GM18868 (cell line): ENCODE measurements around the gene ZFP36L2.

Experiments
- ATAC-seq: cut with Tn5 transposase; IDR thresholded peaks from one replicate; pipeline ENCODE4 v1.9.1; 2021; ENCODE audit warnings: mild to moderate bottlenecking, moderate library complexity; ENCODE audit not compliant: unreplicated experiment

Gene ZFP36L2

DNA sequence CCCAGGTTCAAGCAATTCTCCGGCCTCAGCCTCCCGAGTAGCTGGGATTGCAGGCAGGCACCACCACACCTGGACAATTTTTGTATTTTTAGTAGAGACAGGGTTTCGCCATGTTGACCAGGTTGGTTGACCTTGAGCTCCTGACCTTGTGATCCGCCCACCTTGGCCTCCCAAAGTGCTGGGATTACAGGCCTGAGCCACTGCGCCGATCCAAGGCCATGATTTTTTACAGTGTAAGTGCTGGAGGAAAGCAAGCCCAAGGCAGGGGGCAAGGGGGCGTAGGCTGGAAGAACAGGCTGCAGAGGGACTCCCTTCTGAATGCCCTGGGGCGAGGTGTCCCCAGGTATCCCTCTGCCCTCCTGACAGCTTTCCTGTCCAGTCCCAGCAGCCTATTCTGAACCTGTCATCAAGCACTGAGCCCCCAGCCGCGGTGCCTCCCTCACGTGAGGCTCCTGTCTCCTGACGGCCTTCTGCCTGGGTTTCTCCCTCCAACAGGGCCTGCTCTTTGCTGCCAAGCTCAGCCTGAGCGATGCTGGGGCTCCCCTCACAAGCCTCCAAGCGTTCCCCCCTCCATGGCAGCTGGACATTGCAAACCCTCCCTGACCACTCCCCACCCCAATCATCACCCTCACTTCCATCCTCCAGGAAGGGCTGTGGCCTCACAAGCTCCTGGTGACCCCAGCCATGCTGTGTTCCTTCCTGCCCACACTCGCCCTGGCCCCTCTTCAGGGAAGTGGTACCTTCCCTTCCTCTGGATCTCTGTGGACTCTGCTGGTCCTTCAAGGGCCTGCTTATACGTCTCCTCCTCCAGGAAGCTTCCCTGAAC is 37.6 kb downstream of the ZFP36L2 start:
- ATAC-seq: no peak

DNA sequence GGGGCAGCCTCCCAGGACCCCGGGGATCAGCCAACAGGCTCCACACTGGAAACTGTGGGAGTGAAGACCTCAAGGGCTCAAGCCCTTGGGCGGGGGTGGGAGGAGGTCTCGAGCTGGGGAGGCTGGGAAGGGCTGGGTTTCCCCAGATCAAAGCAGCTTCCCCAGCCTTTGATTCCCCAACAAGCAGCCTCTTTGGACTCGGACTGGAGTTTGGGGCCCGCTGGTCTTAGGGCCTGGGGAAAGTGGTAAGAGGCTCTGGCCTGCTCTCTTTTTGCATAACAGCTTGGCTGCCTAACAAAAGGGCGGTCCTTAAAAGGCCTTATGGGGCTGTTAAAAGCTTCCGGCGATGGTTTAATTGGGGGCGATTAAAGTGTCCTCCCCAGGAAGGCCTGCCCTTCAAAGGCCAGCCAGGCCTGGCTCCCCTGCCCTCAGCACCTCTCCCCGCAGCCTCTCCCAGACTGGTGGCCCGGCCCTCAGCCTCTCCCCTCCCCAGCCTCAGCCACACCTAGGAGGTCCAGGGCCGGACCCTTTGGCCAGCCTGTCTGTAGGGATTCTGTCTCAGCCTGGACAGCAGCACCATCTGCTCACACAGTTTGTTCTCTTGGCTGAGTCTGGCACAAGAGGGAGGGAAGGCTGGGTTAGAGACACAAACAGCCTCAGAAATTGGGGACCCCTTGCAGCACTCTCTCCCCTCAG is 39.6 kb downstream of the ZFP36L2 start:
- ATAC-seq: no peak

DNA sequence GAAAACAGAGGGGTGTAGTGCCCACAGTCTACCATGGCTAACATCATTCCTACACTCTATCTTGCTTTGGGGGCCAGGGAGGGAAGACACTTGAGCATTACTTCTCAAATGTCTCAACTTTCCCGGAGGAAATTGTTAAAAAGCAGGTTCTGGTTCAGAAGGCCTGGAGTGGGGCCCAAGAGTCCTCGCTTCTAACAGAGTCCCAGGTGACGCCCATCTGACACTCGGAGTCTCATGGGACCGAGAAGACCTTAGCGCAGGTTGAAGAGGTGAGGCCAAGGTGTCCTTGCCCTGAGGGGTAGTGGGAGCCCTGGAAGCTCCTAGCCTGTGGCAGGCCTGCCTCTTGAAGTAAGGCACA is 40.1 kb downstream of the ZFP36L2 start:
- ATAC-seq: no peak

DNA sequence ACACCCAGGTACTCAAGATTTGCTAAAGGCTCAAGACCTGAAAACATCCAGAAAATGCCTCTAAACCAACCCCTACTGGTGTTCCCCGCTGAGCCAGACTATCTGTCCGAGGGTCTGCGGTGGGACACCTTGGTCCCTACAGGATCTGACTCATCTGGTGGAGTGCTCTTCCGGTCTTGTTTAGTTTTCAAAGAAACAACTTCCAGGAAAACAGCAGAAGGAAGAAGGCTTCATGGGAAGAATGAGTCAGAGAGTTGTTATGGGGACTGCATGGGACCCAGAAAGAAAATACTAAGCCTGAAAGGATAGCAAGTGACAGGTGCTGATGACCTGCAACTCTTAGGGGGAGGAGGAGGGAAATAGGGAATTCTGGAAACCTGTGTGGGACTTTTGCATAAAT is 41.3 kb downstream of the ZFP36L2 start:
- no peak for ATAC-seq

DNA sequence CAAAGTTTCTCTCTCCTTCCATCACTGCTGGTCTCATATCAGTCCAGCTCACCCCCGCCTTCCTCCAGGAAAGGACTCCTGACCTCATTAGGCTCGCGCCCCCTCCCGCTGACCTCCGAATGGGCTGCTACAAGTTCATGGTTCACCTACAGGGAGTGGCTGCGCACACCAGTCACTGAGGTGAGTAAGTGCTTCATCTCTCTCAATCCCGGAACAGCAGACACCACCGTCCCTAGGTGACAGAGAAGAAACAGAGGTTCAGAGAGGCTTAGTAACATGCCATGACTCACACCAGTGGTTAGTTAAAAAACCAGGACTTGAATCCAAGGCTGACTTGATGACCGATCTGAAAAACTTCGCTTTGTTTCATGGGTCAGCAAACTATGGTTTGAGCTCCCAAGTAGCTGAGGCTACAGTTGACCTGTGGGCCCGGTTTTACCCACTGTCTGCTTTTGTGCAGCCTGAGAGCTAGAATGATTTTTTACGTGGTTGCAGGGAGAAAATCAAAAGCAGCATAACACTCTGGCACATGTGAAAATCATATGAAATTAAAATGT is 42.0 kb downstream of the ZFP36L2 start:
- ATAC-seq: no peak

DNA sequence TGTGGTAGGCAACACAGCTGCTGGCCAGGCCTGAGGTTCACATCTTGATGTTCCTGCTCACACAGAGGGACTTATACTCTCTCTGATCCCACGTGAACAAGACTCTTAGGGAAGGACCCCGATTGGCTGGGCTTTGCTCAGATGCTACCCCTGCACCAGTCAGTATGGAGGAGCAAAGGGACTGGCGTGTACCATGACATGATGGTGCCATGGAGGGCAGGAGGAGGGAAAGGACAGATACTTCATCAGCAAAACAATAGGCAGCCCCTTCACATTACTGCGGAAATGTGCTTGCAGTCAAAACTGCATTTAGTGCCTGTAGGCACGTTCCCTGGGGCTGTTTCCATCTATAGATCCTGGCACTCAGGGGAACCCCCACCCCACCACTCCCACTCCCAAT is 42.7 kb downstream of the ZFP36L2 start:
- no peak for ATAC-seq

DNA sequence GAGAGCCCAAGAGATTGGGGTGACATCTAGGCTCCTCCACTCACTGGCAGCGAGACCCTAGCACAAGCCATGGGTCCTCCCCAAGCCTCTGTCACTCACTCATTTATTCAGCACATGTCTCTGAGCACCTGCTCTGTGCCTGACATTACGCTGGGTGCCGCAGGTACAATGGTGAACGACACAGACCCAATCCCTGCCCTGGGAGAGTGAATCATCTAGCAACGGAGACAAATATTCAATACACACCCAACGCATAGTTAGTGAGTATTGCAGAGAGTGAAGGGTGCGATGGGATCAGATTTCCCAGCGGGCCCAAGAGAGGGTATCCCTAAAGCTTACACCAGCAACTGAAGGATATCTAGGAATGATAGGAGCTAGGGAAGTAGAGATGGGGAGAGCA is 45.5 kb downstream of the ZFP36L2 start:
- no peak for ATAC-seq

DNA sequence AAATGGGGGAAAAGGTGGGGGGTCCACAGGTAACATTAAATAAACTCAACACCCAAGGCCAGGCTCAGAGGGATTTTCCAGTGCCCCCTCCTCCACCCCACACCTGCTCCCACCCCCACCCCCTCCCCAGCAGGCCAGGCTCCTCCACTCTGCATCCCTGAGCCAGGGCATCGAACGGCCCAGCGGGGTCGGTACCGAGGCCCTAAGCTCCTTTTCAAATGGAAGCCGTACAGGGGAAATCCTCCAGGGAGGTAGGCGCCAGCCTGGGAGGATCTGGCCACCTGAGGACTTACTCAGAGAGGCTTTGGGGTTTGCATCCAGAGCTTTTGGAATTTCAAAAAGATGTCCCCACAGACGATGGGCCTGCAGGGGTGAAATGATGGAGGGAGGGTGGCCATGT is 46.5 kb downstream of the ZFP36L2 start:
- ATAC-seq: no peak

DNA sequence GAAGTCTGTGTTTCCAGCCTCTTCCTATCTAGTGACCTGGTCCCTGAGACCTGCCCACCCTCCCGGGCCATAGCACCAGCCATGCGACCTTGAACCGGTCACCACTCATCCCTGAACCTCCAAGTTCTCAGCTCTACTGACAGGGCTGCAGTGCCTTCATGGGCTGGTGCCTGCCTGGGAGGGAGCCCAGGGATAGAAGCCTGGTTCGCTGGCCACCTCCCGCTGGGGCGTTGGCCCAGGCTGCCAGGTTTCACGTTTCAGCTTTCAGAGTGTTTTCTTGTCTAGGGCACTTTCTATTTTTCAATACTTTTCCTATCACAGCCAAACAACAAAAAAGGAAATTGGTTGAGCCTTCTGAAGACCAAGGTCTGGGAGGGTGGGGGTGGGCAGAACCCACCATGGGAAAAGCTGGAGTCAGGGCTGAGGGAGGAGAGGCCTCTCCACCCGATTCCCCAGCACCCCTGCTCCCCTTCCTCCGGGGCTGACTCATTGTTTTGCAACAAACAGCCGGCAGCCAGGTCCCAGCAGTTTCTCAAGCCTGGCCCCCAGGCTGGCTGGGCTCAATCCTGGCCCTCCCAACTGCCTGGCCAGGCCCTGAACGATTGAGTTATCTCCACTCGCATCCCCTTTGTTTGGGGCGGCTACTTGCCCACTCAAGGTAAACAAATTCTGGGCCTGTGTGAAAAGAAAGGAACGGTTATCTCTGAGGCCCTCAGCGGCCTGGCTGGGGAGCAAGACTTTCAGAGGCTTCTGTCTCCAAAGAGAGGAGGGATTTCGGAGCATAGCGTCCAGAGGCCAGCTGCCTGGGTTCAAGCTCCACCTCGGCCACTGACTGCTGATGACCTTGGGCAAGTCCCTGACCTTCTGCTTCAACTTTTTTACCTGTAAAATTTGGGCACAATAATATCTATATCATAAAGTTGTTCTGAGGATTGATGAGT is 47.5 kb downstream of the ZFP36L2 start:
- no peak for ATAC-seq

DNA sequence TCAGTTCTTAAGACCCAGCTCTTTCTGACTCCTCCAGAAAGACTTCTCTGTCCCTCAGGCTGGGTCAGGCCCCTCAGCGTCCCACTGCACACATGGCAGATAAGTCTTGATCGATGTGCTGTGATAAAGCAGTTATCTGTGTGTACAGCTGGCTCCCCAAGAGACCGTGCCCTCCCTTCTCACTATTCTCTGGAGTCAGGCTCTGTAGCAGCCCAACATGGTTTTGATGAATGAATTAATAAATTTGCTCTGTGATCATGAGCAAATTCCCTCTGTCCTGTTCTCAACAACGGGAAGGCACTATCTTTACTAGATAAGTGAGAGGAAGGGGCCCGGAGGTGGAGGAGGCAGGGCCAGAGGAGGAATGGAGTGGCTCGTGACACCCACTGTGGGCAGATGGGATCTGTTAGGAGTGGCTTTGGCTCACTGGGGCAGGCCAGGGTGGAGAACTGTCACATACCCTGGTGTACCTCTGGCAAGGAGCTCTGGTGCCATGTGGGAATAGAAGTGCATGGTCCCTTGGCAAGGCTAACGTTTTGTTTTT is 48.3 kb downstream of the ZFP36L2 start:
- no peak for ATAC-seq

DNA sequence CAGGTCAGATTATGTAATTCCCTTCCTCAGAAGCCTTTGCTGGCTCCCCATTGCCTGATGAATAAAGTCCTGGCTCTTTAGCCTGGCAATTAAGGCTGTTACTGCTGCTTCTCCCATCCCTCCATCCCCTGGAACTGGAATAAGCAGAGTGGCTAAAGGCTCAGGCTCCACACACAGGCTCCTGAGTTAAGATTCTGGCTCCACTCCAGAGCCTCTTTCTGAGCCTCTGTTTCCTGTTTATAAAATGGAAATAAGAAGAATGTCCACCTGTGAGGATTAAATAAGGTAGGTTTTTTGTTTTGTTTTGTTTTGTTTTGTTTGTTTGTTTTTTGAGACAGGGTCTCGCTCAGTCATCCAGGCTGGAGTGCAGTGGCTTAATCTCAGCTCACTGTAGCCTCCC is 50.0 kb downstream of the ZFP36L2 start:
- no peak for ATAC-seq

DNA sequence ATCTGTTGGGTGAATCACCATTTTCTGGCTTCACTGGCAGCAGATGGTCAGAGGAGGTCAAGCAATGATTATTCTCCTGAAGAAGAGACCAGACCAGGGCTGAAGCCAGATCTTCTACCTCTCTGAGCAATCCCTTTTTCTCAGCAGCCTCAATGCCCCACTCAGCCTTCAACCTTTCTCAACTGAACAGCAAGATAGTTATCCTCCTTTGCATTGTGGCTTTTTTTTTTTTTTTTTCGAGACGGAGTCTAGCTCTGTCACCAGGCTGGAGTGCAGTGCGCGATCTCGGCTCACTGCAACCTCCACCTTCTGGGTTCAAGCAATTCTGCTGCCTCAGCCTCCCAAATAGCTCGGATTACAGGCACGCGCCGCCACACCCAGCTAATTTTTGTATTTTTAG is 50.5 kb downstream of the ZFP36L2 start:
- ATAC-seq: no peak

DNA sequence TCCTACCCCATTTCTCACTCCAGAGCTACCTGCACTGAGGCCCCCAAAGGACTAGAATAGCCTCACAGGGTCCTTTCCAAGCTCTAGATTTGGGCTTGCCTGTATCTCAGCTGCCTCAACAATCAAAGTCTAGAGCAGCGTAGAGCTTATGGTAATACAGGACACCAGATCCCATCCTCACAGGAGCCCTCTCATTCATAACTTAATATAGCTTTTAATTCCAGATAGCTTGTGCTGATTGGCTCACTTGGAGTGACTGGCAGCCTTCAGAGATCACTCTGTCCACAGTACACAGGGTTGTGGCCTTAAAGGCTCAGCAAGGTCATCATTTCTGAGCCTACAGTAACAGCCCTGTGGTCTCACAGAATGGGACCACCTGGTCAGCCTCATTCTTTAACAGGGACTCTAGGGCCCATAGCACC is 51.4 kb downstream of the ZFP36L2 start:
- ATAC-seq: no peak

DNA sequence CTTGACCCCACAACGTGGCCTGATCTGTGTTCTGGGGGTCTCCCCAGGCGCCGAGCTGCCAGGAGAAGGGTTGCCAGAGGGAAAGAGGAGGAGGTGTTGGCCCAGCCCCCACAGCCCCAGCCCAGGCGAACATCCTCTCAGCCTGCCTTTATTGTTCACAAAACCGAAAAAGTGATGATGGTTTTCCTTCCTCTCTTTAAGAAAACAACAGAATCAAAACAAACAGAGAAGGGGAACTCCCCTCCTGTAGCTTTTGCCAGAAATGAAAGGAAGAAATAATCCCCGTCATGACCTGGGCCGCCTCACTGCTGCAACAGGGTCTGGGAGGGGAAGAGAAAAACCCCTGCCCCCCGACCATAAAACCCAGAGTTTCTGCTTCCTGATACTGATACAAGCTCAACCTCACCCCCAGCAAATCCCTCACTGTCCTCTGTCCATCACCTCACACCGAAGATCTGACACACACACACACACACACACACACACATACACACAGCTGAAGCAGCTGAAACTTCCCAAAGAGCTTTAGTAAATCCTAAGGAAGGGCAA is 52.0 kb downstream of the ZFP36L2 start:
- ATAC-seq: peak; percentile 86
